ENCODE data around the gene UQCRC2. TPM values are rescaled to one million over a fixed set of nuclear protein-coding genes. Genes with fewer than 3 reads are reported as not detected.
"Not testable (repeated sequence)": the region's sequence is repeated elsewhere in the genome, so short reads cannot be mapped to it uniquely, and the experiment has no call there.

The UQCRC2 gene
- total RNA-seq = 100 to 1,000 TPM; 193 to 309 (median 286) TPM

DNA sequence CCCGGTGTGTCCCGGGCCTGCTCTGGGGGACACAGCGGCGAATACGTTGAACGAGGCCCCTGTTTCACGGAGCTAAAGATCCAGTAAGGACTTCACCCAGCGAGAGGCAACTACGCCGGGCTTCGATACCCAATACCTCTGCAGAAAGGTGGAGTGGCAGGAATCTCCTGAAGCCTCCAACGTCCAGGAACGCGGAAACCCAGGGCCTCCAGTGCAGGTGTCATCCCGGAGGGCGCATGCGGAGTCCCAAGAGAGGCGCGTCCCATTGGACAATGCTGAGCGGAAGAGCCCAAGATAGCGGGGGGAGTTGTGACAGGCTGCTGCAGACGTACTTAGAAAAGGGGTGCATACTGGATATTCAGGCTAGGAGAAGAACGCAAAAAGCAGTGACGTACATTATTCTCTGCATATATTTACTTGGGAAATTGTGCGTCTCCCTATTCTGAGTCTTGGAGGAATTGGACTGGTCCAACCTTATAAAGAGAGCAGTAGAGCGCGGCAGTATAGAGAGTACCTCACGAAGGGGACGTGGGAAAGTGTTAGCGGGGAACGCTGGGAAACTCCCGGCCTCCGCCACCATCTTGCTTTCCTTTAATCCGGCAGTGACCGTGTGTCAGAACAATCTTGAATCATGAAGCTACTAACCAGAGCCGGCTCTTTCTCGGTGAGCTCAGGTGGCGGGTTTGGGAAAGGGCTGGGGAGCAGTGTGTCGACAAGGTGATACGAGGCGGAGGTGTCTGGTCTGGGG lies at the start of gene UQCRC2:
TSS of gene UQCRC2 (plus strand) at position 569 of the 748 bp plus-strand sequence. CDS start at position 632, 63 bp downstream.
- Histone ChIP-seq H3K27ac (peak within 1 kb of the TSS; percentile 79 to 91 (median 90)), H3K9me3 (no peaks in the 10 kb centered on the region), H3K36me3 (peaks cover 0 to 25% (median 0%) of the 10 kb centered on the region in 3 donors), H3K27me3 (no peaks in the 10 kb centered on the region), H3K4me1 (peaks cover 0 to 54% (median 9%) of the 10 kb centered on the region in 4 donors), H3K4me3 (peak within 1 kb of the TSS; percentile 64 to 86 (median 74))
- peak; percentile 87 to 95 (median 93) for DNase-seq
- TF ChIP-seq, protein P1, sequence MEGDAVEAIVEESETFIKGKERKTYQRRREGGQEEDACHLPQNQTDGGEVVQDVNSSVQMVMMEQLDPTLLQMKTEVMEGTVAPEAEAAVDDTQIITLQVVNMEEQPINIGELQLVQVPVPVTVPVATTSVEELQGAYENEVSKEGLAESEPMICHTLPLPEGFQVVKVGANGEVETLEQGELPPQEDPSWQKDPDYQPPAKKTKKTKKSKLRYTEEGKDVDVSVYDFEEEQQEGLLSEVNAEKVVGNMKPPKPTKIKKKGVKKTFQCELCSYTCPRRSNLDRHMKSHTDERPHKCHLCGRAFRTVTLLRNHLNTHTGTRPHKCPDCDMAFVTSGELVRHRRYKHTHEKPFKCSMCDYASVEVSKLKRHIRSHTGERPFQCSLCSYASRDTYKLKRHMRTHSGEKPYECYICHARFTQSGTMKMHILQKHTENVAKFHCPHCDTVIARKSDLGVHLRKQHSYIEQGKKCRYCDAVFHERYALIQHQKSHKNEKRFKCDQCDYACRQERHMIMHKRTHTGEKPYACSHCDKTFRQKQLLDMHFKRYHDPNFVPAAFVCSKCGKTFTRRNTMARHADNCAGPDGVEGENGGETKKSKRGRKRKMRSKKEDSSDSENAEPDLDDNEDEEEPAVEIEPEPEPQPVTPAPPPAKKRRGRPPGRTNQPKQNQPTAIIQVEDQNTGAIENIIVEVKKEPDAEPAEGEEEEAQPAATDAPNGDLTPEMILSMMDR (IDR thresholded peaks at IDR 0.05) = peak in 1 of 6 experiments; percentile 12
- peak; percentile 97 to 98 for TF ChIP-seq POLR2A (IDR thresholded peaks at IDR 0.05)

DNA sequence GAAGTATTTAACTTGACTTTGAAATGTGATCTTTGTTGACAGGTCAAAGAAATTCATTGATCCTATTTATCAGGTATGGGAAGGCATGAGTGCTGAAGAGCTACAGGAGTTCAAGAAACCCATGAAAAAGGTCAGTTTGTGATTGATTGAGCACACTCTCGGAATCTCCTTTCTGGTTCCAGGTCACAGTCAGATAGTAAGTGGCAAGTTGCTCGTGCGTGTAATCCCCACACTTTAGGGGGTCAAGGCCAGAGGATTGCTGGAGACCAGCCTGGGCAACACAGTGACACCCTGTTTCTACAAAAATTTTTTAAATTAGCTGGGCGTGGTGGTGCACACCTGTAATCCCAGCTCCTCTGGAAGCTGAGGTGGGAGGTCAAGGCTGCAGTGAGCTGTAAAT lies 20.5 kb upstream of the UQCRC2 start:
- not testable (repeated sequence) for DNase-seq, H3K9me3 ChIP-seq, H3K27ac ChIP-seq, H3K36me3 ChIP-seq, H3K4me3 ChIP-seq, H3K27me3 ChIP-seq, H3K4me1 ChIP-seq

DNA sequence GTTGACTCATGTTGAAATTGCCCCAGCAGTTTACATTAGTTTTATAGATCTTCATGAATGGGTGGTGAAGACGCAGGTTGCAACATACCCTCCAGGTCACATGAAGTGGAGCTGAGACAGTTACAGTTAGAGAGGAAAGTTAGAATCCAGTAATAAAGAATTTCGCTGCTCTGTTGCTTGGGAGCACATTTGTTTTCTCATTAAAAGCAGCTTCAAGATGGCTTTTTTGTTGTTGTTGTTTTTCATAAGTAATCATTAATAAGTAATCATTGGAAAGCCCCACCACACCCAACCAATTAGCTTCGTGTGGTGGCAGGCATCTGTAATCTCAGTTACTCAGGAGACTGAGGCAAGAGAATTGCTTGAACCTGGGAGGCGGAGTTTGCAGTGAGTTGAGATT lies 19.8 kb upstream of the UQCRC2 start:
- H3K36me3 ChIP-seq, H3K4me1 ChIP-seq, H3K4me3 ChIP-seq, H3K27ac ChIP-seq, H3K27me3 ChIP-seq, H3K9me3 ChIP-seq: not testable (repeated sequence)
- peak in 1 of 3 donors; percentile 61 for DNase-seq

DNA sequence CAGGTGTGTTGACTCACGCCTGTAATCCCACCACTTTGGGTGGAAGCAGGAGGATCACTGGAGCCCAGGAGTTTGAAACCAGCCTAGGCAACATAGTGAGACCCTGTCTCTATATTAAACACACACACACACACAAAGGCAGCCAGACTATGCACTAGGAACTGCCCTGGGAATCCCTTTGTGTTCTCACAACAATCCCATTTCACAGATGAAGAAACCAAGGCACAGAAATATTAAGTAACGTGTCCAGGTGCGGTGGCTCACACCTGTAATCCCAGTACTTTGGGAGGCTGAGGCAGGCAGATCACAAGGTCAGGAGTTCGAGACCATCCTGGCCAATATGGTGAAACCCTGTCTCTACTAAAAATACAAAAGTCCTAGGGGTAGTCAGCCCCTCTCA lies 19.4 kb upstream of the UQCRC2 start:
- DNase-seq, H3K27ac ChIP-seq, H3K36me3 ChIP-seq, H3K4me3 ChIP-seq, H3K9me3 ChIP-seq, H3K4me1 ChIP-seq, H3K27me3 ChIP-seq: not testable (repeated sequence)

DNA sequence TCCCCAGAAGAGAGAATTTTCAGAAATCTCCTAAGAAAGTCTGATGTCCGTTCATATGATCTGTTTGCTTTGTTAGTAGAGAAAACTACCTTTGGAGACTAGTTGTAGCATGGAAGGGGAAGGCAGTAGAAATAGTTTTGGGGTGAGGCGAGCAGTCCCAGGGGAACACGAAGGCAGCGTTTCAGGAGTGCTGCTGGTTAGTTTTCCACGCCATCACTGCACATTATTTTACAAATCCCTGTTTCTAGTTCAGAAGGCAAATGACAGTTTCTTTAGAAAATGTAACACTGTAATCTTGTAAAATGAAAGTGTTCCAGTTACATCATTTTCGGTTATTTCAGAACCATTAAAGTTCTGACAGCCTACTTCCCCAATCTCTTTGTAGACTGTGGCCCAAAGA lies 16.9 kb upstream of the UQCRC2 start:
- not testable (repeated sequence) for H3K4me3 ChIP-seq, H3K9me3 ChIP-seq, H3K27me3 ChIP-seq, DNase-seq, H3K36me3 ChIP-seq, H3K4me1 ChIP-seq, H3K27ac ChIP-seq

DNA sequence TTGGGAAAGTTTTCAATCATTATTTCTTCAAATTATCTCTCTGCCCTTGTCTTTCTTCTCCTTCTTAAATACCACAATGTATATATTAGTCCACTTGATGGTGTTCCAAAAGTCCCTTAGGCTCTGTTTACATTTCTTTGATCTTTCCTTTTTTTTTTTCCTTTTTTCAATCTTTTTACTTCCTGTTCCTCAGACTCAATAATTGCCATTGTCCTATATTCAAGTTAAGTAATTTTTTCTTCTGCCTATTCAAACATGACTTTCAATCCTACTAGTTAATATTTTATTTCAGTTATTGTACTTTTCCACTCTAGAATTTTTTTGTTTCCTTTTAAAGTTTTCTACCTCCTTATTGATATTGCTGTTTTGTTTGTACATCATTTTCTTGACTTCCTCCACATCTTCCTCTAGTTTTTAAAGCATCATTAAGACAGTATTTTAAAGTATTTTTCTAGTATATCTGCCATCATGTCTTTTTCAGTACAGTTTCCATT lies 15.8 kb upstream of the UQCRC2 start:
- Histone ChIP-seq H3K27ac (no peak overlapping the region), H3K36me3 (no peaks in the 10 kb centered on the region), H3K4me3 (no peak overlapping the region), H3K27me3 (no peaks in the 10 kb centered on the region), H3K9me3 (no peaks in the 10 kb centered on the region), H3K4me1 (peaks cover 0 to 6% (median 0%) of the 10 kb centered on the region in 4 donors)
- TF ChIP-seq POLR2A (IDR thresholded peaks at IDR 0.05) = no peak
- TF ChIP-seq, protein P1 (IDR thresholded peaks at IDR 0.05) = no peak
- DNase-seq = no peak

DNA sequence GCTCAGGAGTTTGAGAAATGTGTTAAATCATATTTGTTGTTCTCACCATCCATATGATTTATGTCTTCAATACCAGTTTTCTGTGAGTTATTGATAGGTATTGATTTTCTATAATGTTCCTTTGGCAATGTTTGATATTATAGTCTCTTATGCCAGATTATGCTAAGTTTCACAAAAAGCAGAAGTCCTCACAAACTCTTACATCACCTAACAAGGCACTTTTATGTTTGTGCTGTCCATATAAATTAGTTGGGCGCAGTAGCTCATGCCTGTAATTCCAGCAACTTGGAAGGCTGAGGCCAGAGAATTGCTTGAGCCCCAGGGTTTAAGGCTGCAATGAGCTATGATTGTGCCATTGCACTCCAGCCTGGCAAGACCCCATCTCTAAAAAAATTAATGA lies 12.6 kb upstream of the UQCRC2 start:
- TF ChIP-seq POLR2A (IDR thresholded peaks at IDR 0.05) = no peak
- TF ChIP-seq, protein P1 (IDR thresholded peaks at IDR 0.05) = no peak
- no peak overlapping the region for H3K4me3 ChIP-seq
- no peak for DNase-seq
- H3K4me1 ChIP-seq = no peaks in the 10 kb centered on the region
- H3K36me3 ChIP-seq = no peaks in the 10 kb centered on the region
- no peaks in the 10 kb centered on the region for H3K9me3 ChIP-seq
- no peaks in the 10 kb centered on the region for H3K27me3 ChIP-seq
- no peak overlapping the region for H3K27ac ChIP-seq

DNA sequence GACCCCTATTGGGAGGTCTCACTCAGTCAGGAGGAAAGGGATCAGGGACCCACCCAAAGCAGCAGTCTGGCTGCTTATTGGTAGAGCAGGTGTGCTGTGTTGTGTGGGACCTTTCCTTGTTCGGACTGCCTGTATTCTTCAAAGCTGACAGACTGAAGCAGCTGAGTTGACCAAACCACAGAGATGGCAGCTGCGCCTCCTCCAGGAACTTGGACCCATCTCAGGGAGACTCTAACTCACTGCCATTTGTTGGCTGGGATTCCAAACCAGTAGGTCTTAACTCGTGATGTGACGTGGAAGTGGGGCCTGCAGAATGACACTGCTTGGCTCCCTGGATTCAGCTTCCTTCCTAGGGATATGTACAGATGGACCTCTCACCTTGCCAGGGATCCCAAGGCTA lies 9.6 kb upstream of the UQCRC2 start:
- TF ChIP-seq, protein P1 (IDR thresholded peaks at IDR 0.05) = no peak
- no peak for TF ChIP-seq POLR2A (IDR thresholded peaks at IDR 0.05)
- no peak for DNase-seq
- Histone ChIP-seq H3K27me3 (no peaks in the 10 kb centered on the region), H3K27ac (no peak overlapping the region), H3K36me3 (no peaks in the 10 kb centered on the region), H3K4me3 (no peak overlapping the region), H3K4me1 (no peaks in the 10 kb centered on the region), H3K9me3 (no peaks in the 10 kb centered on the region)
